HepG2 (cell line): ENCODE results near the gene PFDN2. TPM values are rescaled to one million over a fixed set of nuclear protein-coding genes. Genes with fewer than 3 reads are reported as not detected.
A peak's percentile ranks its signal among the peaks of the same experiment; 100 is the strongest.

Experiments
- ARNT2 ChIP-seq: sonication (generic); formaldehyde crosslinking; IDR thresholded peaks from 2 replicates; pipeline ENCODE4 v1.8.0; 2022; ENCODE audit warnings: mild to moderate bottlenecking, low read depth, missing genetic modification reagents, moderate library complexity
- ATF7-NPFF ChIP-seq: sonication (generic); formaldehyde crosslinking; IDR thresholded peaks from 2 replicates; pipeline ENCODE4 v1.8.1; 2023; ENCODE audit warnings: mild to moderate bottlenecking, low read depth, missing genetic modification reagents, moderate library complexity
- CENPT ChIP-seq: sonication (generic); formaldehyde crosslinking; IDR thresholded peaks from 2 replicates; pipeline ENCODE4 v1.8.0; 2022; ENCODE audit warnings: low read depth, mild to moderate bottlenecking, moderate library complexity, missing genetic modification reagents
- MAFK ChIP-seq, 2 experiments: IDR thresholded peaks in 1 of 2; conservative IDR thresholded peaks in 1 of 2; 2 replicates each; pipeline ENCODE4 v1.6.1; 2011; ENCODE audit warnings: improper control_type of control experiment in 2 of 2, low read length in 2 of 2
- NFAT5 ChIP-seq: sonication (generic); formaldehyde crosslinking; IDR thresholded peaks from 2 replicates; pipeline ENCODE4 v1.4.0; 2020; ENCODE audit warnings: missing genetic modification reagents
- PRDM10 ChIP-seq: sonication (generic); formaldehyde crosslinking; IDR thresholded peaks from 2 replicates; pipeline ENCODE4 v1.4.0; 2020; ENCODE audit warnings: low read depth, missing genetic modification reagents
- RFXANK ChIP-seq: IDR thresholded peaks from 2 replicates; pipeline ENCODE4 v1.6.1; 2016
- RNF219 ChIP-seq: sonication (generic); formaldehyde crosslinking; IDR thresholded peaks from 2 replicates; pipeline ENCODE4 v1.5.0; 2020; ENCODE audit warnings: mild to moderate bottlenecking, missing genetic modification reagents
- SP4 ChIP-seq: sonication (generic); formaldehyde crosslinking; IDR thresholded peaks from 2 replicates; pipeline ENCODE4 v1.8.1; 2023; ENCODE audit warnings: mild to moderate bottlenecking, missing genetic modification reagents
- ZHX1 ChIP-seq: sonication (generic); formaldehyde crosslinking; IDR thresholded peaks from 2 replicates; pipeline ENCODE4 v1.8.1; 2022; ENCODE audit warnings: low read depth, mild to moderate bottlenecking, missing genetic modification reagents
- ZNF101 ChIP-seq: sonication (generic); formaldehyde crosslinking; IDR thresholded peaks from 2 replicates; pipeline ENCODE4 v1.4.0; 2020; ENCODE audit warnings: mild to moderate bottlenecking, low read depth, missing genetic modification reagents, borderline replicate concordance
- ZNF354B ChIP-seq: sonication (generic); formaldehyde crosslinking; IDR thresholded peaks from 2 replicates; pipeline ENCODE4 v1.8.0; 2022; ENCODE audit warnings: mild to moderate bottlenecking, missing genetic modification reagents
- ZNF543 ChIP-seq: sonication (generic); formaldehyde crosslinking; IDR thresholded peaks from 2 replicates; pipeline ENCODE4 v1.4.0; 2020; ENCODE audit warnings: mild to moderate bottlenecking, missing genetic modification reagents
- ZNF879 ChIP-seq: sonication (generic); formaldehyde crosslinking; IDR thresholded peaks from 2 replicates; pipeline ENCODE4 v1.8.1; 2023; ENCODE audit warnings: missing genetic modification reagents
- polyA plus RNA-seq, 8 experiments: library from polyadenylated mRNA; depleted of rRNA in 3 of 8; stranded (reverse) in 7 of 8; unstranded in 1 of 8; fragments of >200 nt; fragmentation: Illumina TruSeq in 4 of 8; extraction: Trizol in 4 of 8; gene quantifications; 2 replicates each; pipeline versions ENCODE4 v1.2.1 to v1.2.3, GENCODE V29; 2011 to 2016; ENCODE audit warnings: low read depth in 4 of 8, missing spikeins in 1 of 8, mixed read lengths in 1 of 8; ENCODE audit not compliant: insufficient read depth in 1 of 8
- total RNA-seq, 5 experiments: library from RNA; depleted of rRNA; stranded (reverse); fragments of >200 nt; fragmentation: Illumina TruSeq; extraction: Trizol; gene quantifications; 2 replicates each; pipeline ENCODE4 v1.2.3, GENCODE V29; 2016; ENCODE audit warnings: low read depth in 1 of 5

PFDN2 gene
- total and polyA plus RNA-seq, 2 of the 13 experiments (the other 11 are each of a cell fraction or from before 2014, with no cell fraction given) = 62.6 to 63.6 TPM

GRCh38 chr1:161132410-161133219 lies 14.8 kb upstream of the PFDN2 start, which contains the start of gene DEDD (continued):
- TF ChIP-seq PRDM10 = no peak
- TF ChIP-seq RNF219 (CRISPR knock-in tag) = no peak
- TF ChIP-seq NFAT5 = no peak
- 0 out of 2 replicates have a peak, but pooled peaks have one; percentile 31 for TF ChIP-seq ZNF879 (CRISPR knock-in tag)
- 0 out of 2 replicates have a peak, but pooled peaks have one; percentile 14 for TF ChIP-seq SP4 (CRISPR knock-in tag)
- TF ChIP-seq CENPT = no peak
- no peak for TF ChIP-seq MAFK (conservative IDR thresholded peaks at IDR 0.05 in 1 of 2, IDR thresholded peaks at IDR 0.05 in 1 of 2; ENCODE audit: low read length in 2 of 2)
- TF ChIP-seq ZNF101 = no peak
- TF ChIP-seq ZNF354B (CRISPR knock-in tag) = no peak
- no peak for TF ChIP-seq ARNT2
- no peak for TF ChIP-seq ATF7-NPFF (CRISPR knock-in tag)
- no peak for TF ChIP-seq ZNF543 (CRISPR knock-in tag)
- TF ChIP-seq ZHX1 (CRISPR knock-in tag) = no peak
- TF ChIP-seq RFXANK (CRISPR knock-in tag) = no peak
